NCI-H82 treated with DMSO at 0.1 percent for 48 hours (cell line): ENCODE results near the gene MISP3.

Source experiments
- DNase-seq: peaks from one replicate; lab custom pipeline; 2025; ENCODE audit not compliant: unreplicated experiment; lab: John Stamatoyannopoulos, UW

MISP3 gene

DNA sequence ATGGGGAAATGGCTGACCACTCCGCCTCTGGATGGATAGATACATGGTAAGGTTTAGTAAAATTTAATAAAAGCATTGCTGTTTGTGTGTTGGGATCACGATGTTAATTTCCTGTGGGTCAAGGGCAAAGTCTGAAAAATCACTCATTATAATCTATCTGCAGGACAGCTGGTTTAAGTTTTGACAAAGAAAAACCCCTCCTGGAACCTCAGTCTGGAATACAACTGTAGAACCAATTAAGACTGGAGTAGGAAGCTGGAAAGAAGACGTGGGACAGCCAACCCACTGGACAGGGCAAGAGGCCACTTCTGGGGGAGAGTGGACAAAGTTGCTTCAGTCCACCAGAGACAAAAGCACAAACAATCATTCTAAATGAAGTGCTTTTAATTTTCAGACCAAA is 46.6 kb downstream of the MISP3 start:
- no peak for DNase-seq

DNA sequence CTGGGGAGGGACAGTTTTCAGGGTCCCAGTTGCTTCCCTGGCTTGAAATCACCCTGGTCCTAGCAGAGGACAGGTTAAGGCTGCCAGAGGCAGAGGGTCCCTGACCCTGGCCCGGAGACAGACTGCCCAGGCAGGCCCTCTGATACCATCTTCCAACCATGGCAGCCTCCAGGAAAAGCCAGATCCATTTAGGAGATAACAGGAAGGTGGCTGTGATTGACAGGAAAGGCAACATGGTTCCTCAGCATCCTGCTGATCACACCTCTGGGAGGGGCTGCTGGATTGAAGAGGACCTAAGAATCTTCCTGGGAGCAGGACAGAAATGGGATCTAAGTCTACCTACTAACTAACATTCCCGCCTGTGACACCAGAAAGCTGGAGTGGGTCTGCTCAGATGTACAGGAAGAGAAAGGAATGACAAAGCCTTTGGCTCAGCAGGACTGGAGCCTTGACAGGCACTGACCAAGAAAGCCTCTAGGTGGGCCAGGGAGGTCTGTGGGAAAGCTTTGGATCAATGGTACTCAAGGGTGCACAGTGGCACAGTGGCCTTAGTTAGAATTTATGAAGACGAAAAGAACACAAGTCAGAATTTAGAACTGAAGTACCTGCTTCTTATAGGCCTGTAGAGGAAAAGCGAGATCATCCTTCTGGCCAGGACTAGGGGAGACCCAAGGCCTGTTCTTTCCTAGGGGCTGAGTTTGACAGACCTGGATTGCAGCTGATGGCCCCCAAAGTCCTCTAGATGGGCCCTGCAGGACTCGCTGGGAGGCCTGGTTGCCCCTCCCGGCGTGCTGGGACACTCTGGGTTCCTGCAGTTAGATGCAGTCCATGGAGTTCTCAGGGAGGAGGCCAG is 47.3 kb downstream of the MISP3 start:
- no peak for DNase-seq

DNA sequence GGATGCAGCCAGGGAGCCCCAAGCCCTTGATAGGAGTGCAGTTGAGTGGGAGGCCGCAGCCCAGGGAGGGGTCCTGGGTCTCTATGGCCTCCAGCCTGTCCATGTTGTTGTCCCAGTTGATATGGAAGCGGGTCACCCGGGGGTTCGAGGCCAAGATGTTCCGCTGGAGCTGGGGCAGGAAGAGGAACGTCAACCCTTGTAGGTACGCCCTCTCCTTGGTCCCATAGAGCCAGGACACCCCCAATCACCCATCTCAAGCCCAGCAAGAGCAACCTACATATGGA is 47.9 kb downstream of the MISP3 start:
- DNase-seq, result no peak

DNA sequence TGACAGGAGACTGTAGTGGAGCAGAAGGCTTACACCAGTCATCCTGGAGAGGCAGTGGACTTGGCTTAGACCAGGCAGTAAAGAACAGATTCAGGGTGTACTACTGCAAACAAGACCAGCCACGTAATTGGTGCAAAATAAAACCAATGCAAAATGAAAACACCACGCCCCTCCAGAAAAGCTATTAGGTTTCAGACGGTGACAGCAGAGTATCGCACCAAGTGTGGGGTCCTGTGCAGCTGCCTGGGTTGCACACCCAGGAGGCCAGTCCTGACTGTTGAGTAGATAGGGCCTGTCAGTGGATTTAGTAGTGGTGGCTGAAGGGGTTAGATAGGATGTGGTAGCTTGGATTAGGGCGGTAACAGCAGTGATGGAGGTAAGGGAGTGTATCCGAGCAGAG is 50.3 kb downstream of the MISP3 start:
- DNase-seq, result no peak
